Body of pancreas (tissue), 4 donors: ENCODE results near the gene KLHDC10. TPM values are rescaled to one million over a fixed set of nuclear protein-coding genes. Genes with fewer than 3 reads are reported as not detected.
"Not testable (repeated sequence)": the region's sequence is repeated elsewhere in the genome, so short reads cannot be mapped to it uniquely, and the experiment has no call there.

Experiments used
- ATAC-seq: fragments of 150-250 bp; one replicate; pipeline ENCODE4 v1.9.1; 2016
- DNase-seq, 4 donors: peaks; one replicate each; pipeline ENCODE4 v3.0.0-alpha.2; 2019
- H3K27ac ChIP-seq, 4 donors: fragments of 200-600 bp; sonication (generic); 1 replicate in 3 of 4; 2 replicates in 1 of 4; pipeline versions ENCODE4 v1.5.1 to v1.6.1; 2016 to 2019; ENCODE audit warnings: mild to moderate bottlenecking in 1 of 4, mixed read lengths in 1 of 4, moderate library complexity in 1 of 4
- H3K27me3 ChIP-seq, 2 donors: fragments of 200-600 bp; sonication (generic); one replicate each; pipeline ENCODE4 v1.6.0; 2016; ENCODE audit warnings: mild to moderate bottlenecking in 1 of 2
- H3K36me3 ChIP-seq, 2 donors: fragments of 200-600 bp; sonication (generic); replicated peaks in 1 of 2; 2 replicates each; pipeline ENCODE4 v1.5.1; 2016; ENCODE audit warnings: low read depth in 2 of 2; ENCODE audit not compliant: insufficient read depth in 1 of 2
- H3K4me1 ChIP-seq: fragments of 200-600 bp; sonication (generic); one replicate; pipeline ENCODE4 v1.6.0; 2016
- H3K4me3 ChIP-seq, 2 donors: fragments of 200-600 bp; sonication (generic); 1 replicate in 1 of 2; 2 replicates in 1 of 2; pipeline ENCODE4 v1.5.1; 2016 to 2019
- H3K9me3 ChIP-seq, 3 donors: fragments of 200-600 bp; sonication (generic); 1 replicate in 2 of 3; 2 replicates in 1 of 3; pipeline ENCODE4 v1.5.1; 2016
- CTCF ChIP-seq, 7 experiments: fragments of 450-650 bp in 4 of 7; fragments of 200-600 bp in 3 of 7; sonication (generic) in 3 of 7; IDR thresholded peaks; one replicate each; pipeline ENCODE4 v1.5.1; 2016 to 2019; ENCODE audit warnings: antibody characterized with exemption in 7 of 7
- POLR2A ChIP-seq, 3 donors: fragments of 450-650 bp; IDR thresholded peaks; one replicate each; pipeline ENCODE4 v1.6.1; 2016; ENCODE audit warnings: antibody characterized with exemption in 3 of 3, mild to moderate bottlenecking in 2 of 3
- WGBS, 2 donors: methylation state at CpG; one replicate each; pipeline ENCODE4 v1.1.5; 2017; 5-methylcytosine and 5-hydroxymethylcytosine counted together
- intact Hi-C: fragments of 100-400 bp; cut with DNase I; formaldehyde crosslinking; loops from one replicate; pipeline ENCODE4 v1.15.1; 2023
- small RNA-seq: library from RNA; depleted of rRNA; stranded (forward); fragments of <200 nt; gene quantifications from one replicate; pipeline ENCODE3, GENCODE V24; 2016
- total RNA-seq, 2 donors: library from RNA; depleted of rRNA; stranded (reverse); fragments of >200 nt; gene quantifications; one replicate each; pipeline ENCODE4 v1.1.0, GENCODE V29; 2016

The KLHDC10 gene
- total RNA-seq, 2 donors from 2014 or later, result 10.5 to 15.6 TPM

GRCh38 chr7:130179631-130180030, 109.3 kb downstream of the KLHDC10 start:
- H3K27ac ChIP-seq, result no peak overlapping the region

GRCh38 chr7:130180571-130181262, 110.4 kb downstream of the KLHDC10 start:
- Histone ChIP-seq H3K27me3 (no peaks in the 10 kb centered on the region), H3K36me3 (peaks cover 0 to 7% of the 10 kb centered on the region in 2 donors), H3K9me3 (no peaks in the 10 kb centered on the region), H3K4me3 (no peak overlapping the region), H3K27ac (no peak overlapping the region), H3K4me1 (no peaks in the 10 kb centered on the region)
- DNase-seq, result no peak
- 85 to 95% methylated on average over 9 of the region's 9 CpGs for WGBS, 2 donors
- ATAC-seq, result no peak
- no peak for TF ChIP-seq POLR2A (IDR thresholded peaks at IDR 0.05)
- no peak for TF ChIP-seq CTCF (IDR thresholded peaks at IDR 0.05)
- intact Hi-C loops, result no loop called here

More at GRCh38 chr7:130179631-130180030, 109.3 kb downstream of the KLHDC10 start:
- H3K27me3 ChIP-seq, result no peaks in the 10 kb centered on the region
- H3K4me3 ChIP-seq, result no peak overlapping the region
- no peak for DNase-seq
- no peaks in the 10 kb centered on the region for H3K9me3 ChIP-seq
- H3K4me1 ChIP-seq, result no peaks in the 10 kb centered on the region
- 100% methylated on average over 2 of the region's 2 CpGs for WGBS, 2 donors
- intact Hi-C loops, result no loop called here
- peaks cover 0 to 7% of the 10 kb centered on the region in 2 donors for H3K36me3 ChIP-seq
- no peak for ATAC-seq
- TF ChIP-seq POLR2A (IDR thresholded peaks at IDR 0.05), result no peak
- no peak for TF ChIP-seq CTCF (IDR thresholded peaks at IDR 0.05)

GRCh38 chr7:130181263-130181605, 110.9 kb downstream of the KLHDC10 start:
- intact Hi-C loops, result no loop called here
- H3K4me3 ChIP-seq, result no peak overlapping the region
- TF ChIP-seq POLR2A (IDR thresholded peaks at IDR 0.05) (no peak), CTCF (IDR thresholded peaks at IDR 0.05) (no peak)
- H3K4me1 ChIP-seq, result no peaks in the 10 kb centered on the region
- H3K27me3 ChIP-seq, result no peaks in the 10 kb centered on the region
- H3K9me3 ChIP-seq, result no peaks in the 10 kb centered on the region
- H3K27ac ChIP-seq, result no peak overlapping the region
- no peak for DNase-seq
- 92 to 96% methylated on average over 2 of the region's 2 CpGs for WGBS, 2 donors
- peaks cover 0 to 7% of the 10 kb centered on the region in 2 donors for H3K36me3 ChIP-seq
- ATAC-seq, result no peak

- Histone ChIP-seq H3K36me3 (peaks cover 0 to 7% of the 10 kb centered on the region in 2 donors), H3K4me3 (no peak overlapping the region), H3K4me1 (peaks cover 5% of the 10 kb centered on the region), H3K27ac (no peak overlapping the region), H3K9me3 (no peaks in the 10 kb centered on the region), H3K27me3 (no peaks in the 10 kb centered on the region)
- no peak for ATAC-seq
- no peak for TF ChIP-seq CTCF (IDR thresholded peaks at IDR 0.05)
- no peak for TF ChIP-seq POLR2A (IDR thresholded peaks at IDR 0.05)
- no peak for DNase-seq
- intact Hi-C loops, result no loop called here
- 90% methylated on average over 2 of the region's 2 CpGs for WGBS, 2 donors
These were observed 112.7 kb downstream of the KLHDC10 start for GRCh38 chr7:130182990-130183389.

GRCh38 chr7:130184349-130184748, 114.0 kb downstream of the KLHDC10 start:
- H3K9me3 ChIP-seq, H3K4me3 ChIP-seq, intact Hi-C loops, H3K27ac ChIP-seq, ATAC-seq, H3K36me3 ChIP-seq, H3K27me3 ChIP-seq, H3K4me1 ChIP-seq, DNase-seq: not testable (repeated sequence)
- WGBS, 2 donors, result 93 to 97% methylated on average over 5 of the region's 5 CpGs

Small RNA genes within 50 kb of the gene (small RNA-seq; reads per million reads assigned to genes)
- gene RNA5SP245, result not detected

Other genes with a start within 250 kb of the KLHDC10 start
- 10 to 100 TPM; 92.6 to 93.4 TPM for gene UBE2H, start 117.6 kb upstream of the KLHDC10 start, total RNA-seq
- gene ZC3HC1, start 19.2 kb upstream of the KLHDC10 start, total RNA-seq, result 1 to 10 TPM in 1 of 2 donors, under 1 TPM in 1; 0.99 to 4.7 TPM
- gene TMEM209, start 134.9 kb downstream of the KLHDC10 start, total RNA-seq, result 10 to 100 TPM in 1 of 2 donors, 1 to 10 TPM in 1; 7.6 to 12.2 TPM
- not detected for gene SSMEM1, start 137.3 kb downstream of the KLHDC10 start, total RNA-seq
- gene CPA2, start 196.3 kb downstream of the KLHDC10 start, total RNA-seq, result 1,000 to 10,000 TPM; 4,161 to 4,381 TPM
- 10 to 100 TPM in 1 of 2 donors, 1 to 10 TPM in 1; 9.6 to 10.2 TPM for gene CPA4, start 222.6 kb downstream of the KLHDC10 start, total RNA-seq